Coronary artery (tissue), 2 donors: ENCODE measurements around the gene MTFR1L.

ENCODE experiments used
- DNase-seq: peaks from one replicate; pipeline ENCODE4 v3.0.0-alpha.2; 2017; ENCODE audit warnings: low spot score
- H3K27ac ChIP-seq, 2 donors: fragments of 200-600 bp; sonication (generic); one replicate each; pipeline ENCODE4 v1.5.1; 2016 to 2019
- H3K4me3 ChIP-seq: fragments of 200-600 bp; sonication (generic); 2 replicates; pipeline ENCODE4 v1.5.1; 2016; ENCODE audit warnings: mild to moderate bottlenecking, moderate library complexity
- CTCF ChIP-seq: fragments of 200-600 bp; sonication (generic); IDR thresholded peaks from one replicate; pipeline ENCODE4 v1.5.1; 2019; ENCODE audit warnings: antibody characterized with exemption

Gene MTFR1L

GRCh38 chr1:25774206-25774803 is 45.4 kb upstream of the MTFR1L start:
- no peak for TF ChIP-seq CTCF
- Histone ChIP-seq H3K27ac (no peak overlapping the region), H3K4me3 (no peak overlapping the region)
- no peak for DNase-seq

DNA sequence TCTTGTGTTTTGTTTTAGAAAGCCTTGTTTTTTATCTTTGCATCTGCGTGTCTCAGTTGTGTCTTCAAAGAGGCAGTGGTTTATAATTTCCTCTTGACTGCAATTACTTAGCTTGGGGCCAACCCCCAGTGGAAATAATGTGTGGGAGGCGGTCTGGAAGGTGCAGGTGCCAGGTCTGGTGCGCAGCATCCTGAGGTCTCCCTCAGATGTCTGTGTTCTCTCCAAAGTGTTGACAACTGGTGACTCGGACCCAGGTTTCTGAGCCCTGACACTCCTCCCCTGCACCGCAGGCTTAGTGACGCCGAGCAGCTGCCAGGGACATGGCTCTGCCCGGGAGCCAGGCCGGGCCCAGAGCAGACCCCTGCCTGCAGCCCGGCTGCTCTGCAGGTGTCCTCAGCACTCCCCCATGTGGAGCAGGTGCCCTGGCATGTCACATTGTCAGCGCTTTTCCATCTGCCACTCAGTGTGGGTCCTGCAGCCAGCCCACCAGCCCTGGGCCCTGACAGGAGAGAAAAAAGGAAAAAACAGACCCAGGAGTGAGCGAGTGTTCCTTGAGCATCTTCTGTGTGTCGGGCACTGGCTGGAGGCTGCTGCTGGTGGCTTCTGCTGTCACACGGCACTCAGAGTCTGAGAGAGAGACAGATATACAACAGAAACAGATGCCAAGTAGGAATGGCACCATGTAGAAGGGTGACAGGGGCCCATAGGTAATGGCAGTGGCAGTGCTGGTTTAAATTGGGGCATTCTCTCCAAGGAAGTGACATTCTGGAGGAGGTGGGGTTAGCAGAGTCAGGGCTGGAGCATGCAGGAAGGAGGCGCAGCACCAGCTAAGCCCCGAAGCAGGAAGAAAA is 44.6 kb upstream of the MTFR1L start:
- no peak for DNase-seq
- no peak overlapping the region for H3K4me3 ChIP-seq

GRCh38 chr1:25779388-25779787 is 40.4 kb upstream of the MTFR1L start:
- H3K4me3 ChIP-seq = no peak overlapping the region
- H3K27ac ChIP-seq = no peak overlapping the region
- DNase-seq = no peak
- TF ChIP-seq CTCF = no peak

More for the DNA sequence above, 44.6 kb upstream of the MTFR1L start:
- TF ChIP-seq CTCF = no peak
- H3K27ac ChIP-seq = no peak overlapping the region

DNA sequence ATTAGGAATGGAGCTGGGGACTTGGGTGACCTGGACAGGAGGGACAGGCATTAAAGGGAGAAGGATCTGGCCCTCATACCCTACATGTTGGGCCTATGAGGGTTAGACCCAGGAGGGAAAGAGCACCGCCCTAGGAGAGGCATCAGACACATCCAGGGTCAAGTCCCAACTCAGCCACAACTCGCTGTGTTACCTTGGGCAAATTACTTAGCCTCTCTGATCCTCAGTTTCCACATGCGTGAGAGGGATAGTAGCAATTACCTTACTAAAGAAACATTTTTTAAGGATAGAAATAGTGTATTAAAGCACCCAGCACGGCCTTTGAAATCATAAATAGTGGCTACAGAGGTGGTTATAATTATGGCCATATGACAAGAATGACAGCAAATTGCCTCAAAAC is 39.9 kb upstream of the MTFR1L start:
- DNase-seq = no peak
- Histone ChIP-seq H3K27ac (no peak overlapping the region), H3K4me3 (no peak overlapping the region)
- no peak for TF ChIP-seq CTCF

DNA sequence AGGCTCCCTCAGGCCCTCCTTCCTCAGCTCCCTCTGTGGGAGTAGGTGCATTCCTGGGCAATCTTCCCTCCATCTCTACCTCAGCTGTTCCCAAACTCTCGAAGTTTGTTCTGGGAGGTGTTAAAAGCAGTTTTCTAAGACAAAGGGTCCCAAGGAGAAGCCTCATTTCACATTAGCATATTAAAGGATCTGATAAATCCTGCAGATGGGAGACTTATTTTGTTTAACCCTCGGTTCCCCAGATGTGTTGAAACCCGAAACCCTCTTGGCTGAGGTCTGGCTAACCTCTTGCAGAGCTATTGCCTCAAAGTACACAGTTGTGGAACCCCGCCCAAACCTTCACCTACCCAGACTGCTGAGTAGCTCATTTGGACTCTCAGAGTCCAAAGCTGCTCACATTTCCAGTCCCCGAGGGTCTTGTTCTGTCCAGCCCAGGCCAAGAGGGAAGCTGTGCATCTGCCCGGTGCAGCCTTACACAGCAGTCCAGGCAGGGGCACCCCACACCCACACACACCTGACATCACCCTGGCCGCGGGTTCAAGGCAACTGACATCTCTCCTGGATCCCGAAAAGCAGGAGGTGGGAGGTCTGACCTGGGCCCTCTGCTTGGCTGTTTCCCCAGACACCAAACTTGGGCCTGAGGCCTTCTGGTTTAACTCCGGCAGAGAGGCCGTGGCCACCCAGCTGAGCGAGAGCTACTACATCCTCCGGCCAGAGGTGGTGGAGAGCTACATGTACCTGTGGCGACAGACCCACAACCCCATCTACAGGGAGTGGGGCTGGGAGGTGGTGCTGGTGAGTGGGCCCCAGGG is 39.2 kb upstream of the MTFR1L start:
- TF ChIP-seq CTCF = no peak
- no peak overlapping the region for H3K4me3 ChIP-seq
- DNase-seq = no peak
- no peak overlapping the region for H3K27ac ChIP-seq

GRCh38 chr1:25781130-25781433 is 38.7 kb upstream of the MTFR1L start:
- DNase-seq = no peak
- no peak overlapping the region for H3K27ac ChIP-seq
- no peak for TF ChIP-seq CTCF
- no peak overlapping the region for H3K4me3 ChIP-seq
